ENCODE measurements around the gene TNFAIP8.

Gene TNFAIP8

GRCh38 chr5:119386596-119387344 lies 31.0 kb downstream of the TNFAIP8 start:
- no peak for DNase-seq (ENCODE audit: extremely low read depth, low read depth)
- TF ChIP-seq CTCF (IDR thresholded peaks at IDR 0.05; ENCODE audit: low read depth, low read length) = no peak

GRCh38 chr5:119387945-119388618 lies 32.3 kb downstream of the TNFAIP8 start:
- no peak for TF ChIP-seq CTCF (IDR thresholded peaks at IDR 0.05; ENCODE audit: low read depth, low read length)

GRCh38 chr5:119388619-119389190 lies 32.9 kb downstream of the TNFAIP8 start:
- no peak for DNase-seq (ENCODE audit: extremely low read depth, low read depth)
- TF ChIP-seq CTCF (IDR thresholded peaks at IDR 0.05; ENCODE audit: low read depth, low read length) = no peak

More at GRCh38 chr5:119387945-119388618, 32.3 kb downstream of the TNFAIP8 start:
- DNase-seq (ENCODE audit: extremely low read depth, low read depth) = no peak

- DNase-seq (ENCODE audit: extremely low read depth, low read depth) = no peak
- no peak for TF ChIP-seq CTCF (IDR thresholded peaks at IDR 0.05; ENCODE audit: low read depth, low read length)
Measured at GRCh38 chr5:119389288-119390030, 33.6 kb downstream of the TNFAIP8 start.

GRCh38 chr5:119390404-119390803 lies 34.6 kb downstream of the TNFAIP8 start:
- DNase-seq (ENCODE audit: extremely low read depth, low read depth) = no peak
- TF ChIP-seq CTCF (IDR thresholded peaks at IDR 0.05; ENCODE audit: low read depth, low read length) = no peak

- DNase-seq (ENCODE audit: extremely low read depth, low read depth) = no peak
- TF ChIP-seq CTCF (IDR thresholded peaks at IDR 0.05; ENCODE audit: low read depth, low read length) = no peak
Measured at GRCh38 chr5:119393201-119393691, 37.4 kb downstream of the TNFAIP8 start.

Measured in AG09319 (cell line).